PC-9 (cell line): ENCODE data around the gene CTSE. TPM values are rescaled to one million over a fixed set of nuclear protein-coding genes. Genes with fewer than 3 reads are reported as not detected.
"Not testable (repeated sequence)": the region's sequence is repeated elsewhere in the genome, so short reads cannot be mapped to it uniquely, and the experiment has no call there.

ENCODE experiments used
- BruUV-seq: library from RNA; stranded (reverse); fragments of 400-500 nt; replicated peaks from 2 replicates; lab custom pipeline; 2021; lab: Mats Ljungman, UMichigan
- CTCF ChIA-PET: fragments of 300-600 bp; sonication (Branson Sonifier 250); formaldehyde crosslinking; loops from one replicate; lab custom pipeline; 2022; ENCODE audit warnings: antibody characterized with exemption; lab: Charles Lee
- POLR2A ChIA-PET: fragments of 300-600 bp; sonication (Branson Sonifier 250); formaldehyde crosslinking; loops from one replicate; lab custom pipeline; 2022; ENCODE audit warnings: antibody characterized with exemption; ENCODE audit not compliant: unreplicated experiment; lab: Charles Lee
- DNase-seq, 2 experiments: peaks; one replicate each; pipeline versions ENCODE4 v3.0.0 to v3.0.0-alpha.2; 2015 to 2022; ENCODE audit warnings: mixed read lengths in 1 of 2
- H2AFZ ChIP-seq: fragments of 200-600 bp; sonication (generic); 2 replicates; pipeline ENCODE4 v1.8.1; 2017; ENCODE audit warnings: antibody characterized with exemption
- H3F3A ChIP-seq: fragments of 200-600 bp; sonication (generic); 2 replicates; pipeline ENCODE4 v1.8.1; 2017; ENCODE audit warnings: antibody characterized with exemption, mild to moderate bottlenecking, low read depth; ENCODE audit not compliant: insufficient read depth
- H3K27ac ChIP-seq: fragments of 200-600 bp; sonication (generic); 2 replicates; pipeline ENCODE4 v1.6.1; 2016; ENCODE audit warnings: mixed run types
- H3K27me3 ChIP-seq: fragments of 200-600 bp; sonication (generic); 2 replicates; pipeline ENCODE4 v1.6.1; 2016; ENCODE audit warnings: low read depth, mixed run types; ENCODE audit not compliant: insufficient read depth
- H3K36me3 ChIP-seq: fragments of 200-600 bp; sonication (generic); 2 replicates; pipeline ENCODE4 v1.6.1; 2016; ENCODE audit warnings: low read depth, mixed run types
- H3K4me1 ChIP-seq: fragments of 200-600 bp; sonication (generic); replicated peaks from 2 replicates; pipeline ENCODE4 v1.6.1; 2016; ENCODE audit warnings: mixed run types; ENCODE audit not compliant: insufficient read depth
- H3K4me2 ChIP-seq: fragments of 200-600 bp; sonication (generic); 2 replicates; pipeline ENCODE4 v1.6.1; 2017; ENCODE audit warnings: mixed run types
- H3K4me3 ChIP-seq: fragments of 200-600 bp; sonication (generic); 2 replicates; pipeline ENCODE4 v1.6.1; 2016; ENCODE audit warnings: mixed run types
- H3K79me2 ChIP-seq: fragments of 200-600 bp; sonication (generic); 2 replicates; pipeline ENCODE4 v1.6.1; 2017; ENCODE audit warnings: low read depth, mixed run types
- H3K9me2 ChIP-seq: fragments of 200-600 bp; sonication (generic); 2 replicates; pipeline ENCODE4 v1.8.1; 2017; ENCODE audit warnings: mild to moderate bottlenecking; ENCODE audit not compliant: insufficient read depth
- H3K9me3 ChIP-seq: fragments of 200-600 bp; sonication (generic); 2 replicates; pipeline ENCODE4 v1.8.1; 2016; ENCODE audit warnings: low read depth; ENCODE audit not compliant: insufficient read depth
- H4K20me1 ChIP-seq: fragments of 200-600 bp; sonication (generic); 2 replicates; pipeline ENCODE4 v1.8.1; 2017; ENCODE audit not compliant: insufficient read depth
- EZH2 ChIP-seq: fragments of 200-600 bp; sonication (generic); IDR thresholded peaks from 2 replicates; pipeline ENCODE4 v1.8.0; 2017; ENCODE audit warnings: antibody characterized with exemption, low read depth
- intact Hi-C: fragments of 100-400 bp; cut with micrococcal nuclease; formaldehyde crosslinking; loops from one replicate; pipeline ENCODE4 v1.10.0; 2022; ENCODE audit not compliant: unreplicated experiment
- total RNA-seq: library from RNA; stranded (reverse); gene quantifications from 2 replicates; pipeline ENCODE4 v1.2.3, GENCODE V29; 2021
- TF ChIP-seq, protein P1 (sequence below): fragments of 200-600 bp; sonication (generic); conservative IDR thresholded peaks from 2 replicates; pipeline ENCODE4 v1.6.1; 2017; ENCODE audit warnings: mixed run types, antibody characterized with exemption, mild to moderate bottlenecking, moderate library complexity

The CTSE gene
- total RNA-seq, 1 experiment from 2014 or later = 1.2 TPM

- intact Hi-C loops, POLR2A ChIA-PET: not testable (repeated sequence)
Measured at GRCh38 chr1:206052231-206052865, 28.7 kb upstream of the CTSE start.

GRCh38 chr1:206050655-206051235 lies 27.1 kb upstream of the CTSE start:
- no peak overlapping the region for H3K27ac ChIP-seq
- no peaks in the 10 kb centered on the region for H3K79me2 ChIP-seq
- CTCF ChIA-PET = no interaction called here
- no TSS peak for BruUV-seq
- no peak overlapping the region for H3K4me3 ChIP-seq
- no peak for TF ChIP-seq EZH2
- TF ChIP-seq, protein P1, sequence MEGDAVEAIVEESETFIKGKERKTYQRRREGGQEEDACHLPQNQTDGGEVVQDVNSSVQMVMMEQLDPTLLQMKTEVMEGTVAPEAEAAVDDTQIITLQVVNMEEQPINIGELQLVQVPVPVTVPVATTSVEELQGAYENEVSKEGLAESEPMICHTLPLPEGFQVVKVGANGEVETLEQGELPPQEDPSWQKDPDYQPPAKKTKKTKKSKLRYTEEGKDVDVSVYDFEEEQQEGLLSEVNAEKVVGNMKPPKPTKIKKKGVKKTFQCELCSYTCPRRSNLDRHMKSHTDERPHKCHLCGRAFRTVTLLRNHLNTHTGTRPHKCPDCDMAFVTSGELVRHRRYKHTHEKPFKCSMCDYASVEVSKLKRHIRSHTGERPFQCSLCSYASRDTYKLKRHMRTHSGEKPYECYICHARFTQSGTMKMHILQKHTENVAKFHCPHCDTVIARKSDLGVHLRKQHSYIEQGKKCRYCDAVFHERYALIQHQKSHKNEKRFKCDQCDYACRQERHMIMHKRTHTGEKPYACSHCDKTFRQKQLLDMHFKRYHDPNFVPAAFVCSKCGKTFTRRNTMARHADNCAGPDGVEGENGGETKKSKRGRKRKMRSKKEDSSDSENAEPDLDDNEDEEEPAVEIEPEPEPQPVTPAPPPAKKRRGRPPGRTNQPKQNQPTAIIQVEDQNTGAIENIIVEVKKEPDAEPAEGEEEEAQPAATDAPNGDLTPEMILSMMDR = no peak
- POLR2A ChIA-PET = no interaction called here
- no peak overlapping the region for H3K4me2 ChIP-seq
- H3K36me3 ChIP-seq = no peaks in the 10 kb centered on the region
- no peaks in the 10 kb centered on the region for H3K9me2 ChIP-seq
- H2AFZ ChIP-seq = no peak overlapping the region
- intact Hi-C loops = no loop called here
- H3K4me1 ChIP-seq = peaks cover 11% of the 10 kb centered on the region
- no peaks in the 10 kb centered on the region for H4K20me1 ChIP-seq
- H3K9me3 ChIP-seq = no peaks in the 10 kb centered on the region
- H3K27me3 ChIP-seq = no peaks in the 10 kb centered on the region
- no peaks in the 10 kb centered on the region; the same call in 1 of the 2 replicates for H3F3A ChIP-seq
- peak in 1 of 2 experiments; percentile 58 for DNase-seq

More at GRCh38 chr1:206052231-206052865, 28.7 kb upstream of the CTSE start:
- H3K4me1 ChIP-seq = peaks cover 11% of the 10 kb centered on the region
- H3K79me2 ChIP-seq, H3K9me2 ChIP-seq, DNase-seq, H3K27me3 ChIP-seq, H3K9me3 ChIP-seq, H3K36me3 ChIP-seq, BruUV-seq, H3F3A ChIP-seq, H4K20me1 ChIP-seq, H3K27ac ChIP-seq, CTCF ChIA-PET, H3K4me2 ChIP-seq, H2AFZ ChIP-seq, H3K4me3 ChIP-seq: not testable (repeated sequence)

GRCh38 chr1:206049919-206050600 lies 26.4 kb upstream of the CTSE start:
- POLR2A ChIA-PET = no interaction called here
- CTCF ChIA-PET = no interaction called here

More at GRCh38 chr1:206049919-206050600, 26.4 kb upstream of the CTSE start:
- no peaks in the 10 kb centered on the region for H3K36me3 ChIP-seq
- H3K27ac ChIP-seq = no peak overlapping the region
- peaks cover 11% of the 10 kb centered on the region for H3K4me1 ChIP-seq
- H3K9me2 ChIP-seq = no peaks in the 10 kb centered on the region
- H3F3A ChIP-seq = no peaks in the 10 kb centered on the region; the same call in 1 of the 2 replicates
- no peak overlapping the region for H3K4me2 ChIP-seq
- H4K20me1 ChIP-seq = no peaks in the 10 kb centered on the region
- intact Hi-C loops = no loop called here
- H3K79me2 ChIP-seq = no peaks in the 10 kb centered on the region
- no peak overlapping the region for H3K4me3 ChIP-seq
- no peak overlapping the region for H2AFZ ChIP-seq
- TF ChIP-seq EZH2 = no peak
- TF ChIP-seq, protein P1 = no peak
- DNase-seq = no peak
- no TSS peak for BruUV-seq
- no peaks in the 10 kb centered on the region for H3K9me3 ChIP-seq
- no peaks in the 10 kb centered on the region for H3K27me3 ChIP-seq
